Neural cell (in vitro differentiated cells): ENCODE data around the gene SLC25A26. TPM values are rescaled to one million over a fixed set of nuclear protein-coding genes. Genes with fewer than 3 reads are reported as not detected.
"Not testable (repeated sequence)": the region's sequence is repeated elsewhere in the genome, so short reads cannot be mapped to it uniquely, and the experiment has no call there.

Experiments
- H2AFZ ChIP-seq: fragments of 200-600, 300-800 bp; sonication (generic), shearing (Covaris generic); 2 replicates; pipeline ENCODE4 v1.6.0; 2014; ENCODE audit warnings: low read depth, mild to moderate bottlenecking, antibody characterized with exemption, low read length, moderate library complexity
- H3F3A ChIP-seq: fragments of 200-600 bp; shearing (Covaris generic); 2 replicates; pipeline ENCODE4 v1.6.1; 2016; ENCODE audit warnings: mild to moderate bottlenecking, moderate library complexity, mixed read lengths, antibody characterized with exemption, low read length; ENCODE audit not compliant: insufficient read depth, poor library complexity, severe bottlenecking
- H3K27ac ChIP-seq: fragments of 200-600, 300-800 bp; sonication (generic), shearing (Covaris generic); 2 replicates; pipeline ENCODE4 v1.5.1; 2014; ENCODE audit warnings: mild to moderate bottlenecking, low read length, moderate library complexity
- H3K27me3 ChIP-seq: fragments of 300-800, 200-600 bp; sonication (generic), shearing (Covaris generic); 2 replicates; pipeline ENCODE4 v1.6.0; 2014; ENCODE audit warnings: mild to moderate bottlenecking, low read depth, low read length, moderate library complexity; ENCODE audit not compliant: insufficient read depth
- H3K36me3 ChIP-seq: fragments of 300-800, 200-600 bp; sonication (generic), shearing (Covaris generic); 2 replicates; pipeline ENCODE4 v1.5.1; 2014; ENCODE audit warnings: mild to moderate bottlenecking, antibody characterized with exemption, low read length, moderate library complexity; ENCODE audit not compliant: insufficient read depth
- H3K4me2 ChIP-seq: fragments of 300-800, 200-600 bp; sonication (generic), shearing (Covaris generic); 2 replicates; pipeline ENCODE4 v1.6.0; 2014; ENCODE audit warnings: mild to moderate bottlenecking, low read length
- H3K4me3 ChIP-seq: fragments of 300-800, 200-600 bp; sonication (generic), shearing (Covaris generic); 2 replicates; pipeline ENCODE4 v1.5.1; 2014; ENCODE audit warnings: mild to moderate bottlenecking, low read length, moderate library complexity
- H3K79me2 ChIP-seq: fragments of 200-600 bp; shearing (Covaris generic); replicated peaks from 2 replicates; pipeline ENCODE4 v1.6.0; 2014; ENCODE audit warnings: mild to moderate bottlenecking, low read length, moderate library complexity; ENCODE audit not compliant: insufficient read depth
- H3K9ac ChIP-seq: fragments of 300-800, 200-600 bp; sonication (generic), shearing (Covaris generic); 2 replicates; pipeline ENCODE4 v1.6.1; 2016; ENCODE audit warnings: mild to moderate bottlenecking, low read length, mixed read lengths
- H3K9me2 ChIP-seq: fragments of 200-600 bp; shearing (Covaris generic); 2 replicates; pipeline ENCODE4 v1.6.1; 2016; ENCODE audit warnings: mild to moderate bottlenecking, low read length, mixed read lengths; ENCODE audit not compliant: insufficient read depth
- H3K9me3 ChIP-seq: fragments of 200-600, 300-800 bp; sonication (generic), shearing (Covaris generic); 2 replicates; pipeline ENCODE4 v1.6.1; 2016; ENCODE audit warnings: mild to moderate bottlenecking, mixed run types, low read length, moderate library complexity, mixed read lengths
- H4K20me1 ChIP-seq: fragments of 200-600 bp; shearing (Covaris generic); 2 replicates; pipeline ENCODE4 v1.6.1; 2016; ENCODE audit warnings: mild to moderate bottlenecking, mixed run types; ENCODE audit not compliant: insufficient read depth
- EP300 ChIP-seq: fragments of 450-650 bp; conservative IDR thresholded peaks from 2 replicates; pipeline ENCODE4 v1.6.1; 2014; ENCODE audit warnings: antibody characterized with exemption, mild to moderate bottlenecking, moderate library complexity; ENCODE audit not compliant: poor library complexity, severe bottlenecking
- EZH2 ChIP-seq: fragments of 200-600, 300-800 bp; shearing (Covaris generic), sonication (generic); IDR thresholded peaks from 2 replicates; pipeline ENCODE4 v1.6.1; 2014; ENCODE audit warnings: antibody characterized with exemption, low read length, borderline replicate concordance, mild to moderate bottlenecking; ENCODE audit not compliant: insufficient read depth, poor library complexity, severe bottlenecking
- MXI1 ChIP-seq: fragments of 450-650 bp; conservative IDR thresholded peaks from 2 replicates; pipeline ENCODE4 v1.6.1; 2014; ENCODE audit warnings: antibody characterized with exemption, mild to moderate bottlenecking; ENCODE audit not compliant: poor library complexity, severe bottlenecking
- POLR2AphosphoS5 ChIP-seq: IDR thresholded peaks from 2 replicates; pipeline ENCODE4 v1.6.1; 2012
- RAD21 ChIP-seq: fragments of 450-650 bp; conservative IDR thresholded peaks from 2 replicates; pipeline ENCODE4 v1.6.1; 2014; ENCODE audit warnings: antibody characterized with exemption, mild to moderate bottlenecking, moderate library complexity
- REST ChIP-seq: IDR thresholded peaks from 2 replicates; pipeline ENCODE4 v1.6.1; 2012; ENCODE audit warnings: borderline replicate concordance
- SMC3 ChIP-seq: fragments of 450-650 bp; conservative IDR thresholded peaks from 2 replicates; pipeline ENCODE4 v1.6.1; 2014; ENCODE audit warnings: antibody characterized with exemption, mild to moderate bottlenecking, moderate library complexity; ENCODE audit not compliant: poor library complexity
- TAF1 ChIP-seq: IDR thresholded peaks from 2 replicates; pipeline ENCODE4 v1.6.1; 2012; ENCODE audit warnings: low read depth
- polyA plus RNA-seq: library from polyadenylated mRNA; depleted of rRNA; stranded (reverse); fragments of >200 nt; gene quantifications from 2 replicates; pipeline ENCODE4 v1.2.3, GENCODE V29; 2014
- TF ChIP-seq, protein P1 (sequence below): fragments of 450-650 bp; IDR thresholded peaks from 2 replicates; pipeline ENCODE4 v1.5.1; 2014; ENCODE audit warnings: antibody characterized with exemption, mild to moderate bottlenecking, moderate library complexity; ENCODE audit not compliant: poor library complexity, severe bottlenecking

SLC25A26 gene
- polyA plus RNA-seq, 1 donor from 2014 or later: 21.0 TPM

GRCh38 chr3:66271231-66271630 lies 50.4 kb downstream of the SLC25A26 start (continued):
- TF ChIP-seq TAF1: no peak

GRCh38 chr3:66272016-66272415 lies 51.2 kb downstream of the SLC25A26 start:
- no peaks in the 10 kb centered on the region for H3K36me3 ChIP-seq
- TF ChIP-seq MXI1 (no peak), EP300 (no peak), POLR2AphosphoS5 (no peak), RAD21 (no peak), SMC3 (no peak), REST (no peak), TAF1 (no peak), EZH2 (no peak)
- TF ChIP-seq, protein P1, sequence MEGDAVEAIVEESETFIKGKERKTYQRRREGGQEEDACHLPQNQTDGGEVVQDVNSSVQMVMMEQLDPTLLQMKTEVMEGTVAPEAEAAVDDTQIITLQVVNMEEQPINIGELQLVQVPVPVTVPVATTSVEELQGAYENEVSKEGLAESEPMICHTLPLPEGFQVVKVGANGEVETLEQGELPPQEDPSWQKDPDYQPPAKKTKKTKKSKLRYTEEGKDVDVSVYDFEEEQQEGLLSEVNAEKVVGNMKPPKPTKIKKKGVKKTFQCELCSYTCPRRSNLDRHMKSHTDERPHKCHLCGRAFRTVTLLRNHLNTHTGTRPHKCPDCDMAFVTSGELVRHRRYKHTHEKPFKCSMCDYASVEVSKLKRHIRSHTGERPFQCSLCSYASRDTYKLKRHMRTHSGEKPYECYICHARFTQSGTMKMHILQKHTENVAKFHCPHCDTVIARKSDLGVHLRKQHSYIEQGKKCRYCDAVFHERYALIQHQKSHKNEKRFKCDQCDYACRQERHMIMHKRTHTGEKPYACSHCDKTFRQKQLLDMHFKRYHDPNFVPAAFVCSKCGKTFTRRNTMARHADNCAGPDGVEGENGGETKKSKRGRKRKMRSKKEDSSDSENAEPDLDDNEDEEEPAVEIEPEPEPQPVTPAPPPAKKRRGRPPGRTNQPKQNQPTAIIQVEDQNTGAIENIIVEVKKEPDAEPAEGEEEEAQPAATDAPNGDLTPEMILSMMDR: no peak
- no peaks in the 10 kb centered on the region for H3F3A ChIP-seq
- H3K4me3 ChIP-seq: no peak overlapping the region
- no peaks in the 10 kb centered on the region for H3K9me3 ChIP-seq
- H3K9me2 ChIP-seq: no peaks in the 10 kb centered on the region
- no peaks in the 10 kb centered on the region for H3K27me3 ChIP-seq
- no peak overlapping the region for H3K4me2 ChIP-seq
- H2AFZ ChIP-seq: no peak overlapping the region
- no peak overlapping the region for H3K27ac ChIP-seq
- H4K20me1 ChIP-seq: no peaks in the 10 kb centered on the region
- H3K9ac ChIP-seq: no peak overlapping the region
- no peaks in the 10 kb centered on the region for H3K79me2 ChIP-seq

DNA sequence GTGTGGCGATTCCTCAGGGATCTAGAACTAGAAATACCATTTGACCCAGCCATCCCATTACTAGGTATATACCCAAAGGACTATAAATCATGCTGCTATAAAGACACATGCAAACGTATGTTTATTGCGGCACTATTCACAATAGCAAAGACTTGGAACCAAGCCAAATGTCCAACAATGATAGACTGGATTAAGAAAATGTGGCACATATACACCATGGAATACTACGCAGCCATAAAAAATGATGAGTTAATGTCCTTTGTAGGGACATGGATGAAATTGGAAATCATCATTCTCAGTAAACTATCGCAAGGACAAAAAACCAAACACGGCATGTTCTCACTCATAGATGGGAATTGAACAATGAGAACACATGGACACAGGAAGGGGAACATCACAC lies 54.0 kb downstream of the SLC25A26 start:
- H3F3A ChIP-seq, H3K4me2 ChIP-seq, H3K9me3 ChIP-seq, H3K27ac ChIP-seq, H3K27me3 ChIP-seq, H3K36me3 ChIP-seq, H4K20me1 ChIP-seq, H3K79me2 ChIP-seq, H3K9me2 ChIP-seq, H3K4me3 ChIP-seq, H3K9ac ChIP-seq, H2AFZ ChIP-seq: not testable (repeated sequence)
